Body of pancreas (tissue), 4 donors: Measurements from ENCODE around the gene PSAPL1.

Experiments used
- POLR2A ChIP-seq, 3 donors: fragments of 450-650 bp; IDR thresholded peaks; one replicate each; pipeline ENCODE4 v1.6.1; 2016; ENCODE audit warnings: antibody characterized with exemption in 3 of 3, mild to moderate bottlenecking in 2 of 3
- TF ChIP-seq, protein P1 (sequence below), 7 experiments: fragments of 450-650 bp in 4 of 7; fragments of 200-600 bp in 3 of 7; sonication (generic) in 3 of 7; IDR thresholded peaks; one replicate each; pipeline ENCODE4 v1.5.1; 2016 to 2019; ENCODE audit warnings: antibody characterized with exemption in 7 of 7

DNA sequence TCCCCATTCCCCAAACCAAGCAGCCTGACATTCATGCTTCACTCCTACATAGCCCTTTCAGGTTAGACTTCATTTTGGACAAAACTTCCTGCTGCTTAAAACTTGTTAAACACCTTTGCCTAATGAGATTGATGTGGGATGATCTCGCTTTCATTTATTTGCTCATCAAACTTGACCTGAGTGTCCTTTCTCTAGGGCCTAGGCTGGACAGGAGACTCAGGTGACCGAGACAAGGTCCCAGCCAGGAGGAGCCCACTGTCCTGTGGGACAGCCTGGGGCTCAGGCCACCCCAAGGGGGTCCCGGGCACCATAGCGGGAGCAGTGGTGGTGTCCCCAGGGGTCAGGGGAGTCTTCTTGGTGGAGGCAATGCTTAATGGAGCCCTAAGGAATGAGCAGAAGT, 23.7 kb upstream of the PSAPL1 start:
- TF ChIP-seq, protein P1, sequence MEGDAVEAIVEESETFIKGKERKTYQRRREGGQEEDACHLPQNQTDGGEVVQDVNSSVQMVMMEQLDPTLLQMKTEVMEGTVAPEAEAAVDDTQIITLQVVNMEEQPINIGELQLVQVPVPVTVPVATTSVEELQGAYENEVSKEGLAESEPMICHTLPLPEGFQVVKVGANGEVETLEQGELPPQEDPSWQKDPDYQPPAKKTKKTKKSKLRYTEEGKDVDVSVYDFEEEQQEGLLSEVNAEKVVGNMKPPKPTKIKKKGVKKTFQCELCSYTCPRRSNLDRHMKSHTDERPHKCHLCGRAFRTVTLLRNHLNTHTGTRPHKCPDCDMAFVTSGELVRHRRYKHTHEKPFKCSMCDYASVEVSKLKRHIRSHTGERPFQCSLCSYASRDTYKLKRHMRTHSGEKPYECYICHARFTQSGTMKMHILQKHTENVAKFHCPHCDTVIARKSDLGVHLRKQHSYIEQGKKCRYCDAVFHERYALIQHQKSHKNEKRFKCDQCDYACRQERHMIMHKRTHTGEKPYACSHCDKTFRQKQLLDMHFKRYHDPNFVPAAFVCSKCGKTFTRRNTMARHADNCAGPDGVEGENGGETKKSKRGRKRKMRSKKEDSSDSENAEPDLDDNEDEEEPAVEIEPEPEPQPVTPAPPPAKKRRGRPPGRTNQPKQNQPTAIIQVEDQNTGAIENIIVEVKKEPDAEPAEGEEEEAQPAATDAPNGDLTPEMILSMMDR (IDR thresholded peaks at IDR 0.05), result no peak
- no peak for TF ChIP-seq POLR2A (IDR thresholded peaks at IDR 0.05)
